OCI-LY7 (cell line): ENCODE data around the gene CELF4. TPM values are rescaled to one million over a fixed set of nuclear protein-coding genes. Genes with fewer than 3 reads are reported as not detected.

ENCODE experiments used
- BruUV-seq: library from RNA; stranded (reverse); fragments of 400-500 nt; replicated peaks from 2 replicates; lab custom pipeline; 2021; lab: Mats Ljungman, UMichigan
- CTCF ChIA-PET: fragments of 300-600 bp; sonication (Branson Sonifier 250); formaldehyde crosslinking; loops from one replicate; lab custom pipeline; 2022; ENCODE audit warnings: antibody characterized with exemption; ENCODE audit not compliant: unreplicated experiment; lab: Charles Lee
- POLR2A ChIA-PET: fragments of 300-600 bp; sonication (Branson Sonifier 250); formaldehyde crosslinking; loops from one replicate; lab custom pipeline; 2022; ENCODE audit warnings: antibody characterized with exemption; lab: Charles Lee
- DNase-seq: peaks from one replicate; pipeline ENCODE4 v3.0.0-alpha.2; 2015; ENCODE audit warnings: low spot score
- H2AFZ ChIP-seq: fragments of 200-600 bp; sonication (generic), shearing (Covaris generic); 2 replicates; pipeline ENCODE4 v1.6.1; 2014; ENCODE audit warnings: mild to moderate bottlenecking, antibody characterized with exemption, low read length, moderate library complexity
- H3K27ac ChIP-seq: fragments of 200-600 bp; sonication (generic); 2 replicates; pipeline ENCODE4 v1.5.1; 2014; ENCODE audit warnings: mixed run types, low read depth, mild to moderate bottlenecking, moderate library complexity, low read length, inconsistent platforms; ENCODE audit not compliant: poor library complexity, severe bottlenecking
- H3K36me3 ChIP-seq: fragments of 200-600 bp; sonication (generic); 2 replicates; pipeline ENCODE4 v1.6.1; 2014; ENCODE audit warnings: mild to moderate bottlenecking, antibody characterized with exemption, low read length, moderate library complexity, mixed read lengths; ENCODE audit not compliant: insufficient read depth
- H3K4me1 ChIP-seq: fragments of 200-600 bp; sonication (generic); 2 replicates; pipeline ENCODE4 v1.5.1; 2014; ENCODE audit warnings: mild to moderate bottlenecking, low read length; ENCODE audit not compliant: insufficient read depth, poor library complexity, severe bottlenecking
- H3K4me2 ChIP-seq: fragments of 200-600 bp; sonication (generic); 2 replicates; pipeline ENCODE4 v1.6.1; 2014; ENCODE audit warnings: mild to moderate bottlenecking, low read length
- H3K4me3 ChIP-seq: fragments of 200-600 bp; sonication (generic); 2 replicates; pipeline ENCODE4 v1.5.1; 2014; ENCODE audit warnings: mild to moderate bottlenecking, low read depth, low read length; ENCODE audit not compliant: poor library complexity, severe bottlenecking
- H3K79me2 ChIP-seq: fragments of 200-600 bp; sonication (generic); 2 replicates; pipeline ENCODE4 v1.6.1; 2016; ENCODE audit warnings: low read depth, mild to moderate bottlenecking, low read length, moderate library complexity, mixed read lengths; ENCODE audit not compliant: insufficient read depth
- H3K9me2 ChIP-seq: fragments of 200-600 bp; sonication (generic); 2 replicates; pipeline ENCODE4 v1.6.1; 2016; ENCODE audit warnings: mild to moderate bottlenecking, low read length, mixed read lengths; ENCODE audit not compliant: insufficient read depth
- H3K9me3 ChIP-seq: fragments of 200-600 bp; sonication (generic); 2 replicates; pipeline ENCODE4 v1.6.1; 2014; ENCODE audit warnings: mild to moderate bottlenecking, mixed run types, low read length, mixed read lengths
- H4K20me1 ChIP-seq: fragments of 200-600 bp; sonication (generic); 2 replicates; pipeline ENCODE4 v1.6.1; 2014; ENCODE audit warnings: mild to moderate bottlenecking, antibody characterized with exemption, low read length, moderate library complexity, mixed read lengths; ENCODE audit not compliant: insufficient read depth
- EZH2phosphoT487 ChIP-seq: fragments of 200-600 bp; sonication (generic); IDR thresholded peaks from 2 replicates; pipeline ENCODE4 v1.6.1; 2018; ENCODE audit warnings: low read depth, borderline replicate concordance, mild to moderate bottlenecking, mixed run types, antibody characterized with exemption, low read length, moderate library complexity, mixed read lengths
- intact Hi-C: fragments of 100-400 bp; cut with micrococcal nuclease; formaldehyde crosslinking; loops from one replicate; pipeline ENCODE4 v1.10.0; 2022; ENCODE audit not compliant: unreplicated experiment
- total RNA-seq, 2 experiments: library from RNA; depleted of rRNA in 1 of 2; stranded (reverse); fragments of >200 nt in 1 of 2; shearing (Covaris generic) in 1 of 2; gene quantifications; 2 replicates each; pipeline ENCODE4 v1.2.3, GENCODE V29; 2014 to 2022
- TF ChIP-seq, protein P1 (sequence below): fragments of 200-600 bp; sonication (generic); conservative IDR thresholded peaks from 2 replicates; pipeline ENCODE4 v1.5.1; 2014; ENCODE audit warnings: mild to moderate bottlenecking, antibody characterized with exemption, low read length, moderate library complexity, mixed read lengths

CELF4 gene
- total RNA-seq, 2 experiments from 2014 or later: not detected

DNA sequence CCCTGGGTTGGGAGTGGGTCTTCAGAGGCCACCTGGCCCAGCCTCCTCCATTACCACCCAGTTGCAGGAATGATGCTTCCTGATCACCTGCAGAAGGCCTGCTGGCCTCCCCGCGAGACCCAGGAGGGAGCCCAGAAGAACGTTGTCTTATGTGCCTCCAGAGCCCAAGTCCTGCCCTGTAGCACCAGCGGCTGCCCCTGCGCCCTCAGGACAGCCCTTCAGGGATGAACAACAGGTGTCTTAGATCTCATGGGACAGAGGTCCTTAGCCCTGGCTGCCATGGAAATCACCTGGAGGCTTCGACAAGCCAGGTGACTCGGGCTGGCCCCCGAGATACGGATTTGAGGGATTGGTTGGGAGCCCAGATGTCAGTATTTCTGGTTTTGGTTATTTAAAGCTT is 278.8 kb downstream of the CELF4 start:
- intact Hi-C loops: no loop called here
- no peak overlapping the region for H2AFZ ChIP-seq
- no peaks in the 10 kb centered on the region for H3K4me1 ChIP-seq
- no peaks in the 10 kb centered on the region for H3K79me2 ChIP-seq
- no peak overlapping the region for H3K4me3 ChIP-seq
- H3K36me3 ChIP-seq: no peaks in the 10 kb centered on the region
- H3K4me2 ChIP-seq: no peak overlapping the region
- BruUV-seq: no TSS peak
- TF ChIP-seq, protein P1, sequence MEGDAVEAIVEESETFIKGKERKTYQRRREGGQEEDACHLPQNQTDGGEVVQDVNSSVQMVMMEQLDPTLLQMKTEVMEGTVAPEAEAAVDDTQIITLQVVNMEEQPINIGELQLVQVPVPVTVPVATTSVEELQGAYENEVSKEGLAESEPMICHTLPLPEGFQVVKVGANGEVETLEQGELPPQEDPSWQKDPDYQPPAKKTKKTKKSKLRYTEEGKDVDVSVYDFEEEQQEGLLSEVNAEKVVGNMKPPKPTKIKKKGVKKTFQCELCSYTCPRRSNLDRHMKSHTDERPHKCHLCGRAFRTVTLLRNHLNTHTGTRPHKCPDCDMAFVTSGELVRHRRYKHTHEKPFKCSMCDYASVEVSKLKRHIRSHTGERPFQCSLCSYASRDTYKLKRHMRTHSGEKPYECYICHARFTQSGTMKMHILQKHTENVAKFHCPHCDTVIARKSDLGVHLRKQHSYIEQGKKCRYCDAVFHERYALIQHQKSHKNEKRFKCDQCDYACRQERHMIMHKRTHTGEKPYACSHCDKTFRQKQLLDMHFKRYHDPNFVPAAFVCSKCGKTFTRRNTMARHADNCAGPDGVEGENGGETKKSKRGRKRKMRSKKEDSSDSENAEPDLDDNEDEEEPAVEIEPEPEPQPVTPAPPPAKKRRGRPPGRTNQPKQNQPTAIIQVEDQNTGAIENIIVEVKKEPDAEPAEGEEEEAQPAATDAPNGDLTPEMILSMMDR: no peak
- no peak for TF ChIP-seq EZH2phosphoT487
- no peak for DNase-seq
- no peaks in the 10 kb centered on the region for H4K20me1 ChIP-seq
- no peak overlapping the region for H3K27ac ChIP-seq
- ChIA-PET CTCF (no interaction called here), POLR2A (no interaction called here)
- H3K9me2 ChIP-seq: no peaks in the 10 kb centered on the region
- no peaks in the 10 kb centered on the region for H3K9me3 ChIP-seq

DNA sequence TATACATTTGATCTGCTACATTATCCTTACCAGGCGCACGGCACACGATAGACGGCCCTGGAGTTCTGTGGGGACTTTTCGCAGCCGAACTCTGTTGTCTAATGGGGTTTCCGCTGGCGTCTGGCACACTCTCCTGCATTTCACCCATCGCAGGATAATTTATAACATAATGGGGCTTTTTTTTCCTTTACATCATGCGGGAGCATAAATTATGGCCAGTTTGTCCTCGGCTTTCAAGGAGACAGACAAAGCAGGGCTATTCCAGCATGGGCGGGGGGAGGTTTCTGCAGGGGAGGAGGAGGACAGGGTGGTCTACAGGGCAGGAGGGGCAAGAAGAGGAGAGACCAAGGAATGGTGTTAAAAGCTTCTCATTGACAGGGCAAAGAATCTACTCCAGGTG is 279.8 kb downstream of the CELF4 start:
- no TSS peak for BruUV-seq
- H3K4me1 ChIP-seq: no peaks in the 10 kb centered on the region
- H3K9me3 ChIP-seq: no peaks in the 10 kb centered on the region
- H4K20me1 ChIP-seq: no peaks in the 10 kb centered on the region
- H3K36me3 ChIP-seq: no peaks in the 10 kb centered on the region
- POLR2A ChIA-PET: no interaction called here
- no peak overlapping the region for H3K4me3 ChIP-seq
- H3K27ac ChIP-seq: no peak overlapping the region
- intact Hi-C loops: no loop called here
- no peaks in the 10 kb centered on the region for H3K79me2 ChIP-seq
- H3K4me2 ChIP-seq: no peak overlapping the region
- CTCF ChIA-PET: no interaction called here
- no peak for TF ChIP-seq EZH2phosphoT487
- TF ChIP-seq, protein P1: no peak
- H3K9me2 ChIP-seq: no peaks in the 10 kb centered on the region
- DNase-seq: no peak
- no peak overlapping the region for H2AFZ ChIP-seq

DNA sequence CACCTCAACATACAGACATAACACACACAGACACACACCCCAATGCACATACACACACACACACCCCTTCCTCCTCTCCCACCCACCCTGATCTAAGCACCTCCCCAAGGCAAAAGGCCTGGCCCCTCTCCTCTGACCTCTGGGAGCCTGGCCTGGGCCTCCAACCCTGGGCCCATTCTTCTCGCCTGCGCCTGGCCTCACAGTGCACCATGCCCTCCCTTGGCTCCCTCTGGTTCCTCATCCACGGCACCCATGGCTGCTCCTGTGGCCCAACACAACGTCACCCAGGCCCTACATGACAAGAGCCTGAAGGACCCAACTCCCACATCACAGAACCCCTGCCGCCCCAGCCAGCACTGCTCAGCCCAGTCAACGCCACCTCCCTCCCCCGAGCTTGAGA is 281.3 kb downstream of the CELF4 start:
- TF ChIP-seq, protein P1: no peak
- no peak for TF ChIP-seq EZH2phosphoT487
- ChIA-PET POLR2A (no interaction called here), CTCF (no interaction called here)
- Histone ChIP-seq H4K20me1 (no peaks in the 10 kb centered on the region), H3K4me2 (no peak overlapping the region), H3K4me1 (no peaks in the 10 kb centered on the region), H3K27ac (no peak overlapping the region), H3K9me2 (no peaks in the 10 kb centered on the region), H3K79me2 (no peaks in the 10 kb centered on the region), H3K4me3 (no peak overlapping the region), H3K9me3 (no peaks in the 10 kb centered on the region), H3K36me3 (no peaks in the 10 kb centered on the region), H2AFZ (no peak overlapping the region)
- no peak for DNase-seq
- no TSS peak for BruUV-seq
- intact Hi-C loops: no loop called here
